ENCODE measurements around the gene MCM10. TPM values are rescaled to one million over a fixed set of nuclear protein-coding genes. Genes with fewer than 3 reads are reported as not detected.

The MCM10 gene
- total and polyA plus RNA-seq, 2 of the 8 experiments (the other 6 are each of a cell fraction or from before 2014, with no cell fraction given), result 9.8 to 60.3 TPM

- Histone ChIP-seq H4K8ac (ENCODE audit: extremely low read depth, insufficient read depth, low read length) (no peak overlapping the region), H3K56ac (replicated peaks; ENCODE audit: insufficient read length, low read depth, low read length) (no peak overlapping the region), H3K36me3 (ENCODE audit: control insufficient read depth in 2 of 4, insufficient read depth in 4 of 4, low read length in 3 of 4) (peaks cover 7 to 19% (median 11%) of the 10 kb centered on the region in 4 experiments; a peak in 6 of 8 replicates), H2BK12ac (ENCODE audit: low read depth, low read length) (no peak overlapping the region), H2AFZ (ENCODE audit: low read length) (no peak overlapping the region), H3K14ac (ENCODE audit: insufficient read length) (no peak overlapping the region), H2BK5ac (ENCODE audit: low read depth, low read length) (no peak overlapping the region), H2BK120ac (replicated peaks; ENCODE audit: low read depth, low read length) (no peak overlapping the region), H3K4me2 (ENCODE audit: insufficient read depth in 1 of 2, low read depth in 2 of 2, low read length in 2 of 2) (no peak overlapping the region), H2AK5ac (ENCODE audit: low read depth, low read length) (no peak overlapping the region), H4K91ac (replicated peaks; ENCODE audit: insufficient read length, low read length) (no peak overlapping the region), H3K4ac (replicated peaks; ENCODE audit: insufficient read length, low read depth, low read length) (no peak overlapping the region), H2BK15ac (ENCODE audit: low read length) (no peak overlapping the region), H2BK20ac (ENCODE audit: low read length) (no peak overlapping the region), H3K79me2 (ENCODE audit: control insufficient read depth in 1 of 2, insufficient read depth in 2 of 2, low read length in 2 of 2) (no peaks in the 10 kb centered on the region), H3K4me3 (ENCODE audit: extremely low read depth in 1 of 4, insufficient read depth in 2 of 4, low read depth in 3 of 4, low read length in 4 of 4) (no peak overlapping the region), H3K23ac (ENCODE audit: insufficient read length) (no peak overlapping the region), H4K5ac (ENCODE audit: insufficient read length, low read depth, low read length) (no peak overlapping the region), H3K9me3 (ENCODE audit: insufficient read depth in 2 of 2, low read depth in 1 of 2, low read length in 1 of 2) (no peaks in the 10 kb centered on the region), H3K79me1 (ENCODE audit: low read depth, low read length) (no peaks in the 10 kb centered on the region), H3K27ac (ENCODE audit: low read depth, low read length) (no peak overlapping the region), H3K23me2 (ENCODE audit: low read depth, low read length) (no peaks in the 10 kb centered on the region), H3K4me1 (replicated peaks in 1 of 4; ENCODE audit: control insufficient read depth in 3 of 4, insufficient read depth in 4 of 4, low read length in 3 of 4) (no peaks in the 10 kb centered on the region), H3K9ac (replicated peaks in 1 of 4; ENCODE audit: extremely low read depth in 1 of 4, low read depth in 3 of 4, low read length in 3 of 4) (no peak overlapping the region), H3K18ac (ENCODE audit: extremely low read depth, low read length) (no peak overlapping the region), H3K27me3 (replicated peaks in 1 of 4; ENCODE audit: control insufficient read depth in 3 of 4, extremely low read depth in 1 of 4, insufficient read depth in 3 of 4, low read length in 3 of 4) (no peaks in the 10 kb centered on the region), H4K20me1 (replicated peaks in 1 of 2; ENCODE audit: control insufficient read depth in 1 of 2, insufficient read depth in 2 of 2, low read length in 2 of 2) (no peaks in the 10 kb centered on the region)
- POLR2A ChIA-PET (ENCODE audit: partially characterized antibody), result interaction anchor here (0.6 kb wide), 1 partner anchor 90 kb away, joined by 3 read pairs; no protein-coding TSS in a partner anchor
- DNase-seq (ENCODE audit: low read depth in 1 of 2, low spot score in 2 of 2), result no peak
- TF ChIP-seq MAX (IDR thresholded peaks at IDR 0.05) (no peak), CEBPB (IDR thresholded peaks at IDR 0.05; ENCODE audit: low read depth, low read length) (peak; percentile 64)
- FAIRE-seq, result no peak
- CTCF ChIA-PET (ENCODE audit: partially characterized antibody), result no interaction called here
- WGBS, 2 experiments (ENCODE audit: extremely low coverage in 1 of 2, insufficient coverage in 1 of 2, insufficient read length in 1 of 2, insufficient replicate concordance in 2 of 2, low coverage in 1 of 2, low lambda C conversion rate in 2 of 2, missing lambda C conversion rate in 1 of 2), result 89% methylated on average over 10 of the region's 10 CpGs; no CpG with 5 or more reads in 1 of the 2 experiments
Observed at GRCh38 chr10:13120786-13121499, 40.4 kb upstream of the MCM10 start.

All from H1 (cell line).